HCT116 (cell line): Measurements from ENCODE around the gene ZNF445. TPM values are rescaled to one million over a fixed set of nuclear protein-coding genes. Genes with fewer than 3 reads are reported as not detected.

Experiments used
- ATAC-seq: fragments of 200-7000 bp; cut with Tn5 transposase; 2 replicates; pipeline ENCODE4 v1.9.1; 2020; ENCODE audit warnings: mild to moderate bottlenecking, moderate library complexity
- BruUV-seq: library from RNA; stranded (reverse); fragments of 400-500 nt; replicated peaks from 2 replicates; lab custom pipeline; 2021; lab: Mats Ljungman, UMichigan
- CTCF ChIA-PET: fragments of 300-600 bp; sonication (Branson Sonifier 250); formaldehyde crosslinking; loops from one replicate; lab custom pipeline; 2021; ENCODE audit warnings: antibody characterized with exemption; lab: Charles Lee
- POLR2A ChIA-PET: fragments of 300-600, 350-600 bp; sonication (Branson Sonifier 250); formaldehyde crosslinking; loops from one replicate; lab custom pipeline; 2021; ENCODE audit warnings: antibody characterized with exemption; lab: Charles Lee
- RAD21 ChIA-PET, 2 experiments: fragments of 300-600 bp; sonication (Branson Sonifier 250); formaldehyde crosslinking; loops; one replicate each; lab custom pipeline; 2023; ENCODE audit warnings: low total read pairs in 2 of 2; ENCODE audit not compliant: uncharacterized antibody in 2 of 2, unreplicated experiment in 2 of 2, low non-redundant PET in 1 of 2; lab: Charles Lee
- DNase-seq: peaks from one replicate; pipeline ENCODE4 v3.0.0-alpha.2; 2010; ENCODE audit warnings: low read depth, low spot score
- H2AFZ ChIP-seq: fragments of 200-600 bp; shearing (Covaris generic), sonication (generic); 2 replicates; pipeline ENCODE4 v1.6.1; 2017; ENCODE audit warnings: low read depth, mixed run types, mixed read lengths, antibody characterized with exemption, low read length; ENCODE audit not compliant: poor library complexity, severe bottlenecking
- H3K27ac ChIP-seq: 2 replicates; pipeline ENCODE4 v1.5.1; 2012; ENCODE audit warnings: low read depth, low read length
- H3K27me3 ChIP-seq: fragments of 200-600 bp; sonication (generic); 2 replicates; pipeline ENCODE4 v1.6.1; 2016; ENCODE audit warnings: mixed run types, low read length, mixed read lengths; ENCODE audit not compliant: insufficient read depth
- H3K36me3 ChIP-seq, 2 experiments: fragments of 200-500 bp in 1 of 2; fragments of 200-600 bp in 1 of 2; sonication (Bioruptor generic) in 1 of 2; sonication (generic) in 1 of 2; 2 replicates each; pipeline versions ENCODE4 v1.5.1 to v1.6.1; 2014 to 2016; ENCODE audit warnings: low read length in 2 of 2, inconsistent platforms in 1 of 2, mixed read lengths in 1 of 2, mixed run types in 1 of 2; ENCODE audit not compliant: insufficient read depth in 2 of 2, control insufficient read depth in 1 of 2
- H3K4me1 ChIP-seq, 2 experiments: fragments of 200-600 bp in 1 of 2; sonication (generic) in 1 of 2; 2 replicates each; pipeline versions ENCODE4 v1.5.1 to v1.6.1; 2012 to 2017; ENCODE audit warnings: low read length in 2 of 2, inconsistent platforms in 1 of 2, mild to moderate bottlenecking in 1 of 2, mixed read lengths in 1 of 2, mixed run types in 1 of 2, moderate library complexity in 1 of 2; ENCODE audit not compliant: insufficient read depth in 2 of 2, control insufficient read depth in 1 of 2
- H3K4me2 ChIP-seq: fragments of 200-600 bp; sonication (generic); 2 replicates; pipeline ENCODE4 v1.6.1; 2017; ENCODE audit warnings: mixed run types, low read length, mixed read lengths
- H3K4me3 ChIP-seq, 2 experiments: fragments of 200-600 bp in 1 of 2; sonication (generic) in 1 of 2; replicated peaks in 1 of 2; 2 replicates each; pipeline ENCODE4 v1.5.1; 2011 to 2016; ENCODE audit warnings: low read length in 2 of 2, control low read depth in 1 of 2, low read depth in 1 of 2, mild to moderate bottlenecking in 1 of 2, mixed read lengths in 1 of 2, mixed run types in 1 of 2
- H3K79me2 ChIP-seq: fragments of 200-600 bp; sonication (generic); 2 replicates; pipeline ENCODE4 v1.6.1; 2017; ENCODE audit warnings: mild to moderate bottlenecking, mixed run types, low read length, moderate library complexity, mixed read lengths; ENCODE audit not compliant: insufficient read depth
- H3K9ac ChIP-seq: fragments of 200-600 bp; sonication (generic); 2 replicates; pipeline ENCODE4 v1.6.1; 2016; ENCODE audit warnings: low read length, mixed read lengths
- H3K9me2 ChIP-seq: fragments of 200-600 bp; sonication (generic), shearing (Covaris generic); 2 replicates; pipeline ENCODE4 v1.6.1; 2017; ENCODE audit warnings: mixed run types, mild to moderate bottlenecking, moderate library complexity; ENCODE audit not compliant: insufficient read depth
- H3K9me3 ChIP-seq, 2 experiments: fragments of 200-500 bp in 1 of 2; fragments of 200-600 bp in 1 of 2; sonication (Bioruptor generic) in 1 of 2; sonication (generic) in 1 of 2; 2 replicates each; pipeline ENCODE4 v1.6.1; 2014 to 2017; ENCODE audit warnings: low read length in 2 of 2, mixed read lengths in 2 of 2, inconsistent platforms in 1 of 2, low read depth in 1 of 2, mild to moderate bottlenecking in 1 of 2, mixed run types in 1 of 2, moderate library complexity in 1 of 2; ENCODE audit not compliant: control insufficient read depth in 1 of 2, insufficient read depth in 1 of 2
- H4K20me1 ChIP-seq: fragments of 200-600 bp; sonication (generic), shearing (Covaris generic); 2 replicates; pipeline ENCODE4 v1.6.1; 2017; ENCODE audit warnings: mixed run types, mild to moderate bottlenecking, moderate library complexity; ENCODE audit not compliant: insufficient read depth
- CEBPB ChIP-seq: IDR thresholded peaks from 2 replicates; pipeline ENCODE4 v1.6.1; 2012; ENCODE audit warnings: low read depth
- EZH2 ChIP-seq: fragments of 200-600 bp; sonication (generic); IDR thresholded peaks from 2 replicates; pipeline ENCODE4 v1.6.1; 2017; ENCODE audit warnings: antibody characterized with exemption, mixed run types
- JUND ChIP-seq: IDR thresholded peaks from 2 replicates; pipeline ENCODE4 v1.6.1; 2012
- POLR2A ChIP-seq: IDR thresholded peaks from 2 replicates; pipeline ENCODE4 v1.7.0; 2011; ENCODE audit warnings: borderline replicate concordance; ENCODE audit not compliant: insufficient read depth, insufficient read length; ENCODE audit errors: extremely low read depth
- POLR2AphosphoS5 ChIP-seq: IDR thresholded peaks from 2 replicates; pipeline ENCODE4 v1.6.1; 2011; ENCODE audit warnings: mild to moderate bottlenecking, low read depth, low read length, moderate library complexity
- RAD21 ChIP-seq: IDR thresholded peaks from 2 replicates; pipeline ENCODE4 v1.6.1; 2012; ENCODE audit warnings: low read depth, mild to moderate bottlenecking
- TCF7L2 ChIP-seq: IDR thresholded peaks from 2 replicates; pipeline ENCODE4 v1.7.0; 2011; ENCODE audit warnings: borderline replicate concordance, inconsistent platforms; ENCODE audit not compliant: insufficient read depth, insufficient read length; ENCODE audit errors: extremely low read depth
- ZFX ChIP-seq: fragments of 450-650 bp; IDR thresholded peaks from 2 replicates; pipeline ENCODE4 v1.6.1; 2017
- intact Hi-C: fragments of 100-400 bp; cut with micrococcal nuclease; formaldehyde crosslinking; loops from 2 replicates; pipeline ENCODE4 v1.10.0; 2022
- total RNA-seq: library from RNA; stranded (reverse); gene quantifications from one replicate; pipeline ENCODE4 v1.2.1, GENCODE V29; 2021; ENCODE audit not compliant: unreplicated experiment
- TF ChIP-seq, protein P1 (sequence below): IDR thresholded peaks from 2 replicates; pipeline ENCODE4 v1.6.1; 2012
- TF ChIP-seq, protein P2 (sequence below): IDR thresholded peaks from 2 replicates; pipeline ENCODE4 v1.6.1; 2012

The ZNF445 gene
- total RNA-seq, 1 experiment from 2014 or later = 19.9 TPM

DNA sequence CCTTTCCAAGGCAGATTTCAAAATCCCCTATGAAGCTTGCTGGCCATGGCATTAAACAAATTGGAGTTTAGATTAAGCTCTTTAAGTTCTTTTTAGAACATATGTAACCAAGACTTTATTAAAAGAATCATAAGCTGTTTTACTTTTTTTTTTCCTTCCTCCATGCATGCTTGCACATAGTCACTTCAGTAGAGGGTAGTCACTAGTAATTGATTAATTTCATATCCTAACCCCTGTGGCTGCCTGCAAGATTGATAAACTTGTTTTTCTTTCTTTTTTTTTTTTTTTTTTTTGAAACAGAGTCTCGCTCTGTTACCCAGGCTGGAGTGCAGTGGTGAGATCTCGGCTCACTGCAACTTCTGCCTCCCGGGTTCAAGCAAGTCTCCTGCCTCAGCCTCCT, 44.3 kb upstream of the ZNF445 start (continued):
- TF ChIP-seq ZFX = no peak
- no peak for TF ChIP-seq CEBPB
- no peak for TF ChIP-seq RAD21
- TF ChIP-seq, protein P1, sequence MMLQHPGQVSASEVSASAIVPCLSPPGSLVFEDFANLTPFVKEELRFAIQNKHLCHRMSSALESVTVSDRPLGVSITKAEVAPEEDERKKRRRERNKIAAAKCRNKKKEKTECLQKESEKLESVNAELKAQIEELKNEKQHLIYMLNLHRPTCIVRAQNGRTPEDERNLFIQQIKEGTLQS = no peak
- no peak for TF ChIP-seq POLR2AphosphoS5
- TF ChIP-seq POLR2A = no peak
- no peak for TF ChIP-seq TCF7L2
- TF ChIP-seq, all 23 proteins: peak for 0

DNA sequence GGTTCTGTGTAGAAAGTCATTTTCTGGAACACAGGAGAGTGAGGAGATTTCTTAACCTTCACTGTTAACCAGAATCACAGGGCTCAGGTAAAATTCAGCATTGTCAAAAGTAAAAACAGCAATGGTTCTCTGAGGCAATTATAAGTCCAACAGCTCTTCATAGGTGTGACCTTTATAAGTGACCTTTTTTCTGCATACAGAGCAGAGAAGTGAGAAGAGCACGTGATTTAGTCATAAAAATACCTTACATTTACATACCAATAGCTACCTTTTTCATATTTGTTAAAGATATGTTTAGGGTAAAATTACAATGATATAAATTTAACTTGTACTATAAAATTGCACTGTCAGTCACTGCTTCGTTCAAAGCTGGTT, 41.3 kb upstream of the ZNF445 start:
- no peaks in the 10 kb centered on the region for H3K4me1 ChIP-seq
- no peaks in the 10 kb centered on the region for H3K79me2 ChIP-seq
- H3K9me2 ChIP-seq = no peaks in the 10 kb centered on the region
- no peak overlapping the region for H2AFZ ChIP-seq
- no peaks in the 10 kb centered on the region for H3K36me3 ChIP-seq
- no peak for DNase-seq
- H3K4me2 ChIP-seq = no peak overlapping the region
- H3K27ac ChIP-seq = no peak overlapping the region
- POLR2A ChIA-PET = no interaction called here
- no peaks in the 10 kb centered on the region for H3K9me3 ChIP-seq
- TF ChIP-seq, protein P2, sequence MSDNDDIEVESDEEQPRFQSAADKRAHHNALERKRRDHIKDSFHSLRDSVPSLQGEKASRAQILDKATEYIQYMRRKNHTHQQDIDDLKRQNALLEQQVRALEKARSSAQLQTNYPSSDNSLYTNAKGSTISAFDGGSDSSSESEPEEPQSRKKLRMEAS = no peak
- TF ChIP-seq CEBPB (no peak), JUND (no peak)
- RAD21 ChIA-PET = no interaction called here
- H4K20me1 ChIP-seq = no peaks in the 10 kb centered on the region
- H3K9ac ChIP-seq = no peak overlapping the region
- intact Hi-C loops = no loop called here
- CTCF ChIA-PET = no interaction called here
- no peak overlapping the region for H3K4me3 ChIP-seq
- H3K27me3 ChIP-seq = 0 out of 2 replicates have a peak, but pooled peaks cover 4% of the 10 kb centered on the region
- no peak for ATAC-seq
- BruUV-seq = no TSS peak

DNA sequence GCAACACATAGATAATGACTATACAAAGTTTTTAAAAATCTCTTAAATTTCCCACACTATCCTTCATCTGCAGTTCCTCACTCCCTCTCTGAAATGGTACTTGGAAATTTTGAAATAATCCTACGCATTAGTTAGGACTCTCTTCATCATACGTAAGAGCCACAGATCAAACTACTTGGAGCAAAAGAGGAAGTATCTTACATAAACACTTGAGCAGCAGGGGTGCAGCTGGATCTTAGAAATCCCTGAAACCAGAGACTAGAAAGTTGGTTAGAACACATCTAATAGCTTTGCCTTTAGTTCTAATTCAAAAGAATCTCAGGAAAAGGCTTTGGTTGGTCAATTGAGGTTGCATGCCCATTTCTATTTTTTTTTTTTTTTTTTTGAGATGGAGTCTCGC, 38.8 kb upstream of the ZNF445 start:
- Histone ChIP-seq H3K27me3 (no peaks in the 10 kb centered on the region), H2AFZ (no peak overlapping the region), H3K9me3 (no peaks in the 10 kb centered on the region)
- no peak for ATAC-seq
- POLR2A ChIA-PET = no interaction called here
- TF ChIP-seq CEBPB (no peak), EZH2 (no peak)
- TF ChIP-seq, all 23 proteins: peak for 0
- DNase-seq = no peak
- H3K9me2 ChIP-seq = no peaks in the 10 kb centered on the region
- no TSS peak for BruUV-seq
- peaks cover 5 to 6% of the 10 kb centered on the region in 2 experiments; a peak in 3 of 4 replicates for H3K4me1 ChIP-seq
- H3K36me3 ChIP-seq = no peaks in the 10 kb centered on the region
- H4K20me1 ChIP-seq = no peaks in the 10 kb centered on the region
- H3K4me3 ChIP-seq = no peak overlapping the region
- no peak overlapping the region for H3K9ac ChIP-seq
- no peak overlapping the region for H3K27ac ChIP-seq
- no peak overlapping the region for H3K4me2 ChIP-seq
- intact Hi-C loops = no loop called here
- RAD21 ChIA-PET = no interaction called here
- CTCF ChIA-PET = no interaction called here
- H3K79me2 ChIP-seq = no peaks in the 10 kb centered on the region
